GM12875 (cell line): ENCODE results near the gene PAX2.

Experiments
- H3K4me3 ChIP-seq: one replicate; pipeline ENCODE4 v1.5.1; 2011; ENCODE audit warnings: low read depth, low read length, control low read depth
- CTCF ChIP-seq: IDR thresholded peaks from 2 replicates; pipeline ENCODE4 v1.5.1; 2011; ENCODE audit warnings: low read depth, mild to moderate bottlenecking, control low read depth, inconsistent platforms, low read length, moderate library complexity, borderline replicate concordance; ENCODE audit not compliant: insufficient read depth

PAX2 gene

GRCh38 chr10:100709146-100710082, 36.0 kb upstream of the PAX2 start:
- no peak for TF ChIP-seq CTCF
- no peak overlapping the region for H3K4me3 ChIP-seq

GRCh38 chr10:100710151-100710871, 35.1 kb upstream of the PAX2 start:
- TF ChIP-seq CTCF = no peak

GRCh38 chr10:100713049-100713858, 32.1 kb upstream of the PAX2 start:
- TF ChIP-seq CTCF = no peak
- no peak overlapping the region for H3K4me3 ChIP-seq

More at GRCh38 chr10:100710151-100710871, 35.1 kb upstream of the PAX2 start:
- H3K4me3 ChIP-seq = no peak overlapping the region

- no peak overlapping the region for H3K4me3 ChIP-seq
- TF ChIP-seq CTCF = no peak
Observed at GRCh38 chr10:100713859-100714565, 31.4 kb upstream of the PAX2 start.

GRCh38 chr10:100714566-100714950, 30.8 kb upstream of the PAX2 start:
- H3K4me3 ChIP-seq = no peak overlapping the region

More at GRCh38 chr10:100714566-100714950, 30.8 kb upstream of the PAX2 start:
- TF ChIP-seq CTCF = no peak
